Inflammatory macrophage treated with lipopolysaccharide for 1 hour (primary cell): ENCODE measurements around the gene SELENOO.

Experiments
- DNase-seq, 2 donors: peaks; one replicate each; pipeline ENCODE4 v3.0.0-alpha.2; 2020 to 2022

SELENOO gene

DNA sequence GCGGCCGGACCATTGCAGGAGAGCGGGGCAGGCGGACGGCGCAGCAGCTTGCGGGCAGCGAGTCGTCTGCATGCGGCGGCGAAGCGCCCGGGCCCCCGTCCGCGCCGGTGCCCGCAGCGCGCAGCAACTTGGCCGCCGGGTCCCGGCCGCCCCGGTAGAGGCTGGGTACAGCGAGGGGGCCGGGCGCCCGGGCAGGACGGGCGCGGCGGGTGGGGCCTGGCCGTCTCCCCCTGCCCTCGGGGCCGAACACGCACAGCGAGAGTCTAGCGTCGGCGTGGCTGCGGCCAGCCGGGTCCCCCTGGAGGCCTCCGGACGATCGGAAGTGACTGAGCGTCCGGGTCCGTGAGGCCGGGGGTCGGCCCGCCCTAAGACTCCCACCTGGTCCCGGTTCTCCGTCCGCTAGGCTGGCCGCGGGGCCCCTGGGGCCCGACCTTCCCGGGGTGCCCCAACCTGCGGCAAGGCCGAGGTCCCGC lies 15.9 kb upstream of the SELENOO start:
- peak in 1 of 2 donors; percentile 13 for DNase-seq

DNA sequence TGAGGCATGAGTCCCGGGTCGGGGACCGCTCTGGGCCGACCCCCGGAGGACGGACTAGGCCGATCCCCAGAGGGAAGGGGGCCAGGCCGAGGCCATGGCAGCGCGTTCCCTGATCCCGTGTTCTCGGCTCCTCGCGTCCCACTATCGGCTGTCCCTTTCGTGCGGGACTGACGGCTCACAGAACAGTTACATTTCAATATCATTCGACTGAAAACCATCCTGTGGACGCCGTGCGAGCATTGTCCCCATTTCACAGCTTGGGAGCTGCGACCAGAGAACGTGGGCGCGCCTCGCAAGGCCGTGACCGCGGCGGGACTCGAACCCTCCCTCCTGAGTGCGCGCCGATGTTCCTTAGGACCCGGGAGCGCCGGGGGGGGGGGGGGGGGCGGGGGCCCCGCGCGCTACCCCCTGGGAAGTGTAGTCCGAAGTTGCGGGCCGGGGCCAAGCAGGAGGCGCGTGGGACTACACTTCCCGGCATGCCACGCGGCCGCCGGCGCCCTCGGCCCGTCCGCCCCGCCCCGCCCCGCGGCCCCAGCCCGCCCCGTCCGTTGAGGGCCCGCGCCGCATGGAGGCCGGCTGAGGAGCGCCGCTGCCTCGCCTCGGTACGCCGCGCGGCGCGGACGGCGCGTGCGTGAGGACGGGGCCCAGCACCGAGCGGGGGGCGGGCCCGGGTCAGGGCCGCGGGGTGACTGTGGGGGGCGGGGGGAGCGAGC lies 15.3 kb upstream of the SELENOO start, which contains the start of gene TRABD:
TSS of gene TRABD (plus strand) at position 539 of the 713 bp plus-strand sequence. CDS start 7,148 bp downstream, outside the sequence.
- DNase-seq, result peak; percentile 80 to 87

DNA sequence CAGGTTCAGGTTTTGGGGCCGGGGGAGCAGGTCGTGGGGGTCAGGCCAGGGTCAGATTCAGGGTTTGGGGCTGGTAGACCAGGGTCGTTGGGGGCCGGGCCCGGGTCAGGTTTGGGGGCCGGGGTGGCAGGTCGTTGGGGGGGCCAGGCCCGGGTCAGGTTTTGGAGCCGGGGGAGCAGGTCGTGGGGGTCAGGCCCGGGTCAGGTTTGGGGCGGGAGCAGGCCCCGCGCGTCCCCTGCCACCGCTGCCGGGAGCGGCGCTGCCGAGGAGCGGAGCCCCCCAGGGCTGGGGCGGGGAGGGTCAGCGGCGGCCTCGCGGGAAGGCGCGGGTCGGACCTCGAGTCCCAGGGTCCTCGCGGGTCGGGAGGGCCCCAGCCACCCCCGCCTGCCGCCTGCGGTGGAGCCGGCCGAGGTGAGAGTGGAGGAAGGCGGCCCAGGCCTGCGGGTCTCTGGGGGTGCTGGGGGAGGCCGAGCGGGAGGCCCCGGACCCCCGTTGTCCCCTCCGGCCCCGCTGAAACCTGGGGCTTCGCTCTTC lies 14.6 kb upstream of the SELENOO start:
- no peak for DNase-seq

DNA sequence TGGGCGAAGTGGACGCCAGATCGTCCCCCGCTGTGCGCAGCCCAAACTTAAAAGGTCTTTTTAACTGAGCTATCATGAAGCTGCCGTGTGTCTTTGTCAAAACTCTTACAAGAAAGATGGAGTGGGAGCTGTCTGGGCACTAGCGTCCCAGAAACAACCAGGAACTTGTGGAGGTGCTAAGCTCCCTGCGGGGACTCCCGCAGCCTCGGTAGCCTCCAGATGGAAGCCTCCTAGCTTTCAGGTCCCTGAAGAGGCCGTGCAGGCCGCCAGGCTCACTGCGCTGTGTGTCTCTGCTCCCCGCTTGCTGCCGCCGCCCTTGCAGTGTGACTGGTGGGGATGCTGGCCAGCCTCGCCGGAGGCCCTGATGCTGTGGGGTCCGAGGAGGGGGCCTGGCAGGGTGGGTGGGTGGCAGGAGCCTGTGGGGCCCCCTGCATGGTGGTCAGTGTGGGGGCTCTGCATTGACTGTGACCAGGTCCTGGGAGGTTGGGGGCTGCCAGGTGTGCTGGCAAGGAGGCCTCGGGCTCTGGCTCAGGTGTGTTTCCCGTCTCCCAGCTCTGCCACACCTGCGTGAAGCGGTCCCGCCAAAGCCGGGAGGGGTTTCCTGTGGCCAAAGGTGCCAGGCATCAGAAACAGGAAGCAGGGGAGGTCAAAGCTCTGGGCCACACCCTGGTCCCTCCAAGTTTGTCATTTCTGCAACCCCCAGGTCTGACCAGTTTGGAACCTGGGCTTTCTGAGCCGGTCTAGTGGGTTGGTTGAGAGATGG lies 13.9 kb upstream of the SELENOO start:
- peak in 1 of 2 donors; percentile 8 for DNase-seq

DNA sequence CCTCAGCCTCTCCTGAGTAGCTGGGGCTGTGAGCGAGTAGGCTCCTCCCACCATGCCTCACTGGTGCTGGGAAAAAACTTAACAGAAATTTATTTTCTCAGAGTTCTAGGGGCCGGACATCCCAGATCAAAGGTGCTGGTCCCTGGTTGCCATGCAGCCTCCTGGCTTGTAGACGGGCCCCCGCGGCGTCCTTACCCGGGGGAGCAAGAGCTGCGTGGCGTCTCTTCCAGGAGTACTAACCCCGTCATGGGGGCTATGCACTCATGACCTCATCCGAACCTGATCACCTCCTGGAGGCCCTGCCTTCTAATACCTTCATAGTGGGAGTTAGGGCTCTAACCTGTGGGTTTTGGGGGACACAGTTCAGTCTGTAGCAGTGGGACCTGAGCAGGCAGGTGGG lies 12.5 kb upstream of the SELENOO start:
- no peak for DNase-seq

DNA sequence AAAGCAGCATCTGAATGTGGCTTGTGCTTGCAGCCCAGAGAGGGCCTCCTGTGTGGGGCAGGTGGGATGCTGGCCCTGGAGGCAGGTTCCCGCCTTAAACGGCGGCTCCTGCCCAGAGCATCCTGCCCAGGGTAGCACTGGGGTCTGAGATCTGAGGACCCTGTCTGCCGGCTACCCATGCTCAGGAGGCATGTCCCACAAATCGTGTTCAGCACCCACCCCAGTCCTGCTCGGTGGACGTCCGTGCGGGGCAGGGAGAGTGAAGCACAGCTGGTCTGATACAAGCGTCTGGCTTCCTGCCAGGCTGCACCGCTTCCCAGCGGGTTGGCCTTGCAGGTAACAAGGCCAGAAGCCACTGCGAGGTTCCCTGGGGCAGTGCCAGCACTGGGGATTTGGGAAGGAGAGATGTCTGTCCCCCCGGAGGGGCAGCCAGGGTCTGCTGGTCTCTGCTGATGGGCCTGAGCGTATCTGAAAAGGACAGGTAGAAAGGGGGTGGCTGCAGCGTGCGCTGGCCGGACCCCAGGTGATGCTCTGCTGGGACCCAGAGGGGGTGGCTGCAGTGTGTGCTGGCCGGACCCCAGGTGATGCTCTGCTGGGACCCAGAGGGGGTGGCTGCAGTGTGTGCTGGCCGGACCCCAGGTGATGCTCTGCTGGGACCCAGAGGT lies 11.5 kb upstream of the SELENOO start:
- no peak for DNase-seq

DNA sequence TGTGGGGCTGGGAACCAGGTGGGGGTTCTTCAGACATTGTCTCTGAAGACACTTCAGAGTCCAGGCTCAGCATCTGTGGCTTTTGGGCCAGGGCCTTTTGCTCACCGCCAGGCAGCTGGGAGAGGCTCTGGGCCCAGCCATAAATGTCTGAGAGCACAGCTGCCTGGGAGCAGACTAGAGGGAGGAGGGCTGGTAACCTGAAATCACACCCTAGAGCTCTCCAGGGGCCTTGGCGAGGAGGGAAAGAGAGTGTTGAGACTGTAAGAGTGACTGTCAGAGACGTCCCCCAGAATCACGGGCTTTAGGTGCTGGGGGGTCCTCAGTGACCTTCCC lies 11.0 kb upstream of the SELENOO start:
- no peak for DNase-seq

DNA sequence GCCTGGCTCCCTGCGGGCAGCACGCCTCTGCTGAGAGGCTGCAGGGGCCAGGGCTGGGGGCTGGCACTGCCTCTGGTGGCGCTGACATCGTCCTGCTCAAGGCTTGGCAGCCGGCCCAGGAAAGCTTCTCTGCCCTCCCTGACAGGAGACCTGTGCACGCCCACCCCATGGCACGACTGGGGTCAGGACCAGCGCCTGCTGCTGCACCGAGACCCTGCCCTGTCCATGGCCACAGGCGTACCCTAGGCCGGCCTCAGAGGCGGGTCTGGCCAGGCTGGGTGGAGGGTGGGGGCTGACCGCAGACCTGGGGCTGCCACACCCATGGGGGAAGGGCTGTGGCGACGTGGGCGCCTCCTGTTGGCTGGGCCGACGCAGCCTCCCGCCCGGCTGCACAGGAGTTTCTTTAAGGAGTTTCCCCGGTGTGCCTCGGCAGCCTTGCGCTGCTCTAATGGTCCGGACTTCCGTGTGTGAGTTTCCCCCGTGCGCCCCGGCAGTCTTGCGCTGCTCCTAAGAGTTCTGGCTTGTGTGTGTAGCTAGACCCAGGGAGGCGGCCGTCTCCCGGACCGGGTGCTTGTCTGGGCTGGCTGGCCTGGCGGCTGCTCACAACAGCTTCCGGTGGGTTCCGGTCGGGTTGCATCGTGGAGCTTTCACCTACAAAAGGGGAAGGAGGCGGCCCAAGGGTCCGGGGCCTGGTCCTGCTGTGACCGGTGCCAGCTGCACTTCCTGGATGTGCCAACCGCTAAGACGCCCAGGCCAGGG lies 10.4 kb upstream of the SELENOO start:
- peak; percentile 73 to 85 for DNase-seq

DNA sequence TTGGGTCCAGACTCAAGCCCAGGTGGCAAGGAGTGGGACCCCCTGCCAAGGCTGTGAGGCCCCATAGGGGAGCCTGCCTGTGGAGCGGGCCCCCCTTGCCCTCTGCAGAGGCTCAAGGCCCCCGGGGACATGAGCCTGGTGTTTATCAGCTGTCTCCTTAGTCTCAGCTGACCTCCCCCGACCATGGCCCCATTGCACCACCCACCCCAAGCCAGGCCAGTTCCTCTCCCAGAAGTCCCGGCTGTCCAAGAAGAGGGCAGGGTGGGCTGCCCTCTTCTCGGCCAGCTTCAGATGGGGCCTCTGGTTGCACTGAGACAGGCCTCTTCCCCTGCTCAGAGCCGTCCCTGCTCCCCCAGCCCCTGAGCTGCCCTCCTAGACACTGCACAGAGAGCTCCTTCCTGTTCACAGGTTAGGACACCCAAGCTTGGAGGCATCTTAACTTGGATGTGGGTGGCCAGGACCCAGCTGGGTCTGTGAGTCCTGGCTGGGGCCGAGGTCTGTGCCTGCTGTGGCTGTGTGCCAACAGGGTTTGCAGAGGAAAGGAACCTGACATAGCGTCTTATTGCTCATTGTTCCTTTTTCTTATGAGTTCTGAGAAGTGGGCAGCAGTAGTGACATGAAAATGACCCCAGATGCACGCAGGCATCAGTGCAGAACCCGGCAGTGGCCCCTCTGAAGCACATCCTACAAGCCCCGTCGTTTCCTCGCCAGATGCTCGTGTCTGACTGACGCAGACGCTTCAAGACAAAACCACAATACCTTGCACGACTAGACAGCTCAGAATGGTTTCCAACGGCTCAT lies 9.7 kb upstream of the SELENOO start:
- DNase-seq, result peak; percentile 67 to 71

DNA sequence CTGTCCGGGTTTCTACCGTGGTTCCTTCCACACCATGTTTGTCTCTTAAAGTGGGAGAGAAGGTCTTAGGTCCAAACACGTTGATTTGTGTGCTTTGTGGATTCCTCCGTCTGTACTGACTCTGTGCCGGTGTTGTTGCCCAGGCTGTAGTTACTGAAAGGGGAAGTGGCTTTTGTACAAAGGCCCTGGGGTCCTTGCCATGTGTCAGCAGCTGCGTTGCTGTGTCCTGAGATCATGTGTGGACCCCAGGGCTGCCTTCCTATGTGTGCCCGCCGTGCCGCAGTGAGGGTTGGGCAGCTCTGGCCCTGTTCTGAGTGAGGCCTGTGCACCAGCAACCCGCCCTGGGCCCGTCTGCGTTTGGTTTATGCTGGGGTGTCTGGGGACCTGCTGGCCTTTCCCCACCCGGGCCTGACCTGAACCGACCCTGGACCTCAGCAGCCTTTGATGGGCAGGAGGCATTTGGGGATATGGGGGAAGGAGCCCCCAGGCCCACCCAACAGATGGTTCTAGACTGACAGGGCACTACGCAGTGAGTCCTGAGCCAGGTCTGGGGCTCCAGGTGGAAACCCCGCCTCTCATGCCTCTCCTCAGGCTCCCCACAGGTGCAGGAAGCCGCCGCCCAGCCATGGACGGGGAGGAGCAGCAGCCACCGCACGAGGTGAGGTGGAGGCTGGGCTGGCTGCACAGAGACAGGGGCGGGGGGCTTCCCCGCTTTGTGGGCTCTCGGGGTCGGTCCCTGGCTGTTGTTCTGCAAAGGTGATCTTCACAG lies 8.2 kb upstream of the SELENOO start:
- DNase-seq, result no peak

DNA sequence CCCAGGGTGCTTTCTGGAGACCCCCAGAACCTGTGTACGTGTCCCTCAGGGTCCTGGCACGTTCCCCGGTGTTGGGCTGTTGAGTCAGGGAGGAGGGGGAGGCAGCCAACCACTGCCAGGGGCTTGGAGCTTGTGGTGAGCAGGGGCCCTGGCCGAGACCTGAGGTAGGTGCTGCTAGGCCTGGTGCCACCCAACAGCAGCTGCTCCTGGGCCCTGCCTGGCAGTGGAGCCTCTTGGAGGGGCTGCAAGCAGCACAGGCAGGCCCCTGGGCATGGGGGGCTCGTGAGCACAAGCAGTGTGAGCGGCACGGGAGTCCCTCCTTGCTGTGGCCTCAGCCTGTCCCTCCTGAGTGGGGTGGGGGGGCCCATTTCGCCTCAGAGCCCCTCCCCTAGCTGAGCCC lies 7.2 kb upstream of the SELENOO start:
- DNase-seq, result no peak

DNA sequence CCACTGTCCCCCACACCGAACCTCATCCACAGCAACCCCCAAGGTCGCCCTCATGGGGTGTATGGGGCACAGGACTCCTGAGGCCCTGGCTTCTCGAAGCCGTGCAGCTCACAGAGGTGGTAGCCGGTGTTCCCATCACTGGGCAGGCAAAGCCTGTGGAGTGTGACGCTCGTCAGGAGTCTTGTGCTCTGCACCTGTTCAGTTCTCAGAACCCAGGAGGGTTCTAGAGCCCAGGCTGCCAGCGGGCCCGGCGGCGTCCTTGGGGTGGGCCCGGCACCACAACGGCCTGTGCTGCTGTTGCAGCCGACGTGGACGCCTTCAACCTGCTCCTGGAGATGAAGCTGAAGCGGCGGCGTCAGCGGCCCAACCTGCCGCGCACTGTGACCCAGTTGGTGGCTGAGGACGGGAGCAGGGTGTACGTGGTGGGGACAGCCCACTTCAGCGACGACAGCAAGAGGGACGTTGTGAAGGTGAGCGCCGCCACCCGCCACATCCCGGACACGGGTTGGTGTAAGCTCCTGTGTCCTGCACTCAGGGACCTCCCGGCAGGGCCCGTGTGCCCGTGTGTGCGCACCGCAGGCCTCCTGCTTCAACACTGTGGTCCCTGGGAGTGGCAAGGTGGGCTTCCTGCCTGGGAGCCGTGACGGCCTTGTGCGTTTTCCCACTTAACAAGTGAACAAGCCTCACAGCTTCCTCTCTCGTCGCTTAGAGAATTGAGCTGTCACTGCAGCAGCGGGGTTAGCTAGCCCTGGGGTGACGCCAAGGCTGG lies 6.6 kb upstream of the SELENOO start:
- DNase-seq, result no peak

DNA sequence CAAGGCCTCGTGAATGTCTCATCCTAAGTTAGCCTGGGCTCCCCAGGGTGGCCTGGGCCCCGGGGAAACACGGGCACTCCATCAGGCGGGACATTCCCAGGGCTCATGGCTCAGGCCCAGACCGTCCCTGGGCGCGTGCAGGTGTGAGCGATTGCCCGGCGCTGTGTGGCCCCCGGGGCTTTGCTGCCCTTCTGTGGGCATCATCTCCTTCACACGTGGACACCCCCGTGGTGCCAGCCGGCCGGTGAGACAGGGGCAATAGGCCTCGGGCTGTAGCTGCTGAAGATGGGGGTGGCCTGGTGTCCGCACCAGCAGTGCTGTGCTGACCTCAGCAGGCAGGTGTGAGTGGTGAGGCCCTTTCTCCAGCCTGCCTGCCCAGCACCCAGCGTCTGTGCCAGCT lies 4.6 kb upstream of the SELENOO start:
- no peak for DNase-seq

DNA sequence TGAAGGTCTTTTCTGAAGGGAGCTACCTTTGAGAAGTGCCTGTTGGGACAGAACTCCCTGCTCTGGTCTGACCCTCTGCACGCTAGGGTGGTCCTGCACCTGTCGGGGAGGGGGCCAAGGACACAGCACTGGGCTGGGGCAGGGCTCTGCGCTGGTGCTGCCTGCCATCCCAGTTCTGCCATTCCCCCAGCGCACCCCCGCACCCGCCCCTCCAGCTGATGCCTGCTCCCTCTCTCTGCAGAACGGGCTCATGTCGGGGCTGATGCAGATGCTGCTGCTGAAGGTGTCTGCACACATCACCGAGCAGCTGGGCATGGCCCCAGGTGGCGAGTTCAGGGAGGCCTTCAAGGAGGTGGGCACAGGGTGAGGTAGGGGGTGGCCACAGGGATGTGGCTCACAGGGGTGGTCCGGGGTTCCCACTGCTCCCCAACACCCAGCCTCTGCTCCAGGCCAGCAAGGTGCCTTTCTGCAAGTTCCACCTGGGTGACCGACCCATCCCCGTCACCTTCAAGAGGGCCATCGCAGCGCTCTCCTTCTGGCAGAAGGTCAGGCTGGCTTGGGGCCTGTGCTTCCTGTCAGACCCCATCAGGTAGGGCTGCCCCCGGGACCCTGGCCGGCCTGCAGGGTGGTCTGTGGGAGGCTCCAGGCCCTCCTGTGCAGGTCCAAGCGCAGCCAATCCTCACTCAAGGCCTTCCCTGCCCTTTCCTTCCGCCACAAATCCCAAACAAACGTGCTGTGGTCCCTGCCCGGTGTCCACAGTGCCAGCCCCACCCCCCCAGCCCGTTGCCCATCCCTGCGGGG lies 3.6 kb upstream of the SELENOO start:
- no peak for DNase-seq

DNA sequence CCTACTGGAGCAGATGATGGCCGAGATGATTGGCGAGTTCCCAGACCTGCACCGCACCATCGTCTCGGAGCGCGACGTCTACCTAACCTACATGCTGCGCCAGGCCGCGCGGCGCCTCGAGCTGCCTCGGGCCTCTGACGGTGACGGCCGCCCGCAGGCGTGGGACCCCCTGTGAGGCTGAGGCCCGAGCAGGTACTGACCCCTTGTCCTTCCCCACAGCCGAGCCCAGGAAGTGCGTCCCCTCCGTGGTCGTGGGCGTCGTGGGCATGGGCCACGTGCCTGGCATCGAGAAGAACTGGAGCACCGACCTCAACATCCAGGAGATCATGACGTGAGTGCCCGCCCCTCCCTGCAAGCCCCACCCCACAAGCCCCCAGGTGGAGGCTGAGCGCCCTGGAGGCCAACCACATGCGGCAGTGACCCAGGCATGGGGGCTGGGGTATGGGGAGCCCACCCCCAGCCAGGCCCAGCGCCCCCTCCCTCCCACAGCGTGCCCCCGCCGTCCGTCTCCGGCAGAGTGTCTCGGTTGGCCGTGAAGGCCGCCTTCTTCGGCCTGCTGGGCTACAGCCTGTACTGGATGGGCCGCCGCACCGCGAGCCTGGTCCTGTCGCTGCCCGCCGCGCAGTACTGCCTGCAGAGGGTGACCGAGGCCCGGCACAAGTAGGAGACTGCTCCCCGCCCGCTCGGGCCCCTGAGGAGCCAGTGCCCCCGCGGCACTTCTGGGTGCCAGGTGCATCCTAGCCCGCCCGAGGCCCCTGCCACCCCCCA lies 2.8 kb upstream of the SELENOO start:
- DNase-seq, result no peak

DNA sequence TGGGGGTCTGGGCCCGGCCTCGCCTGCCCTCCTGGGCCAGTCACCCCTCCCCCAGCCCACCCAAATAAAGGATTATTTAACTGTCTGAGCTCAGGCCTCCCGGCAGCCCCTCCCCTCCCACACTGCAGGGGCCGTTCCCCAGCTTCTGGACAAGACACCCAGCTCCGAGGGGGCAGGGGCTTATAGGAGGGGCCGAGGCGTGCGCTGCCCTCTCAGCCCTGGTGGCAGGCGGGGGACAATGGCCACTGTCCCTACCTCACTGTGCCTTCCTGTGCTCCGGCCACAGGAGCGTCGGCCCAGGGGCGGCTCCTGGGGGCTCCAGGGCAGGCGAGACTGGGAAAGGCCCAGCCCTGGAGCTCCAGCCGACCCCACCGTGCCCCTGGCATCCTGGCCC lies 2.2 kb upstream of the SELENOO start:
- no peak for DNase-seq

DNA sequence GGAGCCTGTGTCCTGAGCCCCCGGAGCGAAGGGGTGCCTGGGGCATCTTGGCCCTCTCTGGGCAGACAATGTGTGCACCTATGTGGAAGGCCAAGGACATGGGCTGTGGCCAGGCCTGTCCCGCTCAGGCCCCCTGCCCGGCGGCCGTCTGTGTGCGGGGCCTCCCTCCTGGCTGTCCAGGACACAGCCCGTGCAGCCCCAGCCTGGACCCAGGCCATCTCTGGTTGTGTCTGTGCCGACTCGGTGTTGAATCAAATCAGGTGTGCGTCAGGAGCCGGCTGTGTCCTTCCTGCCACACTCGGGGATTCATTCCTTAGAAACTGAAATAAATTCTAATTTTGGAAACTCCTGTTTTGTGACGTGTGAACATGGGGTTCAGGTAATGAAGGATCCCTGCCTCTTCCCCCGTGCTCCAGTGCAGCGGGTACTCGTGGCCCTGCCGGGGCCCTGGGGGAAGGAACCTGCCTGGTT lies 1.5 kb upstream of the SELENOO start:
- no peak for DNase-seq

DNA sequence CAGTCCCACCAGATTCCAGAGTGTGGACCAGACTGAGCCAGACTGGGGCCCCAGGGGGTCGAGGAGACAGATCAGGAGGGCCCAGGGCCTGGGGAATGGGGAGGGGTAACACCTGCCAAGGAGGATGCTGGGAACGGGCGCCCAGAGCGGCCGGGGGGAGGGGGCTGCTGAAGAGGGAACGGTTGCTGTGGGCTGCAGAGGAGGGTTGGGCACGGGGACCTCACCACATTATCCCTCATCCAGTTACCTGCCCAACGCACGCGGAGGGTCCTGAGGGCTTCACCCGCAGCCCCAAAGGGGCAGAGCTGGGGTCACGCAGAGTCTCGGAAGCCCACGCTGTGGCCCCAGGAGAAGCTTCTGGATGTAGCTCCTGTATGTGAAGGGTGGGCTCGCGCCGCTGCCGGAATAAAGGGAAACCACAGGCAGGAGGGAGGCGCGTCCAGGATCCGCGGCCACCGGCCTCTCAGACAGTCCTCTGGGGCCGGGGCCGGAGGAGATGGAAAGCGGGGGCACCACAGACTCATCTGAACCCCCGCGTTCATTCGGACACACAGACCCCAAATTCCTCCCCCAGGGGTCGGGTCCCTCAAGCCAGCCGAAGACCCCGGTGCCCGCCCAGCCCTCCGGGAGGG lies 866 bp upstream of the SELENOO start:
- DNase-seq, result no peak
